IMR-90 (cell line): ENCODE data around the gene PTPRS. TPM values are rescaled to one million over a fixed set of nuclear protein-coding genes. Genes with fewer than 3 reads are reported as not detected.

ENCODE experiments used
- ATAC-seq: fragments of 200-7000 bp; cut with Tn5 transposase; 2 replicates; pipeline ENCODE4 v1.9.1; 2020; ENCODE audit warnings: low read depth, mild to moderate bottlenecking, moderate library complexity
- BruUV-seq: library from RNA; stranded (reverse); fragments of 400-500 nt; replicated peaks from 2 replicates; lab custom pipeline; 2021; lab: Mats Ljungman, UMichigan
- CTCF ChIA-PET: fragments of 300-600 bp; formaldehyde crosslinking; extraction: SDS; loops from one replicate; lab custom pipeline; 2021; ENCODE audit warnings: antibody characterized with exemption; lab: Yijun Ruan, JAX
- POLR2A ChIA-PET: fragments of 300-600 bp; sonication (Branson Sonifier 250); formaldehyde crosslinking; loops from one replicate; lab custom pipeline; 2022; ENCODE audit warnings: antibody characterized with exemption; ENCODE audit not compliant: unreplicated experiment; lab: Charles Lee
- DNase-seq: peaks from one replicate; pipeline ENCODE4 v3.0.0; 2013
- H2AFZ ChIP-seq: replicated peaks from 2 replicates; pipeline ENCODE3; 2013; ENCODE audit warnings: low read length, mild to moderate bottlenecking; ENCODE audit not compliant: poor library complexity
- H2AK5ac ChIP-seq: 2 replicates; pipeline ENCODE4 v1.6.1; 2013; ENCODE audit warnings: low read depth, low read length, inconsistent platforms
- H2AK9ac ChIP-seq: replicated peaks from 2 replicates; pipeline ENCODE3; 2013; ENCODE audit warnings: mild to moderate bottlenecking, low read depth, low read length, moderate library complexity; ENCODE audit not compliant: poor library complexity
- H2BK120ac ChIP-seq: 2 replicates; pipeline ENCODE4 v1.6.1; 2013; ENCODE audit warnings: low read depth, low read length, inconsistent platforms
- H2BK15ac ChIP-seq: 3 replicates; pipeline ENCODE4 v1.6.1; 2013; ENCODE audit warnings: low read depth, low read length, inconsistent platforms
- H2BK20ac ChIP-seq: 2 replicates; pipeline ENCODE4 v1.6.1; 2013; ENCODE audit warnings: low read depth, mild to moderate bottlenecking, inconsistent platforms, low read length, moderate library complexity
- H2BK5ac ChIP-seq: 2 replicates; pipeline ENCODE4 v1.6.1; 2013; ENCODE audit warnings: mild to moderate bottlenecking, low read depth, low read length, inconsistent platforms; ENCODE audit not compliant: poor library complexity, severe bottlenecking
- H3K14ac ChIP-seq: replicated peaks from 2 replicates; pipeline ENCODE4 v1.6.1; 2013; ENCODE audit warnings: low read depth, low read length, inconsistent platforms
- H3K18ac ChIP-seq: 2 replicates; pipeline ENCODE4 v1.6.1; 2013; ENCODE audit warnings: low read depth, low read length, control low read depth
- H3K23ac ChIP-seq: 2 replicates; pipeline ENCODE4 v1.6.1; 2013; ENCODE audit warnings: low read depth, low read length, inconsistent platforms
- H3K27ac ChIP-seq: 2 replicates; pipeline ENCODE4 v1.5.1; 2013; ENCODE audit warnings: mild to moderate bottlenecking, control low read depth, low read length; ENCODE audit not compliant: insufficient read depth
- H3K27me3 ChIP-seq: 2 replicates; pipeline ENCODE4 v1.6.1; 2013; ENCODE audit warnings: low read length; ENCODE audit not compliant: control insufficient read depth, insufficient read depth
- H3K36me3 ChIP-seq: 2 replicates; pipeline ENCODE4 v1.6.1; 2013; ENCODE audit warnings: low read length, mixed read lengths; ENCODE audit not compliant: control insufficient read depth, insufficient read depth
- H3K4ac ChIP-seq: 2 replicates; pipeline ENCODE4 v1.6.1; 2013; ENCODE audit warnings: low read depth, low read length, inconsistent platforms
- H3K4me1 ChIP-seq: 2 replicates; pipeline ENCODE4 v1.6.1; 2013; ENCODE audit warnings: low read length, mixed read lengths; ENCODE audit not compliant: control insufficient read depth, insufficient read depth
- H3K4me2 ChIP-seq: 2 replicates; pipeline ENCODE4 v1.6.1; 2013; ENCODE audit warnings: low read depth, mild to moderate bottlenecking, control low read depth, low read length, moderate library complexity
- H3K4me3 ChIP-seq: 2 replicates; pipeline ENCODE4 v1.5.1; 2013; ENCODE audit warnings: low read depth, mild to moderate bottlenecking, control low read depth, low read length, moderate library complexity; ENCODE audit not compliant: insufficient read depth
- H3K56ac ChIP-seq: 2 replicates; pipeline ENCODE4 v1.6.1; 2013; ENCODE audit warnings: low read length, inconsistent platforms; ENCODE audit not compliant: insufficient read depth; ENCODE audit errors: extremely low read depth
- H3K79me1 ChIP-seq, 2 experiments: 2 replicates each; pipeline ENCODE4 v1.6.1; 2013; ENCODE audit warnings: low read length in 2 of 2, inconsistent platforms in 1 of 2, low read depth in 1 of 2
- H3K9ac ChIP-seq: 2 replicates; pipeline ENCODE4 v1.6.1; 2013; ENCODE audit warnings: low read depth, low read length, control low read depth
- H3K9me1 ChIP-seq: 2 replicates; pipeline ENCODE4 v1.6.1; 2013; ENCODE audit warnings: low read length, inconsistent platforms; ENCODE audit not compliant: insufficient read depth
- H3K9me3 ChIP-seq: 2 replicates; pipeline ENCODE4 v1.6.1; 2013; ENCODE audit warnings: low read length; ENCODE audit not compliant: control insufficient read depth, insufficient read depth
- H4K20me1 ChIP-seq: 2 replicates; pipeline ENCODE4 v1.6.1; 2013; ENCODE audit warnings: low read length, inconsistent platforms; ENCODE audit not compliant: insufficient read depth
- H4K5ac ChIP-seq: 2 replicates; pipeline ENCODE4 v1.6.1; 2013; ENCODE audit warnings: mild to moderate bottlenecking, low read depth, low read length, control low read depth
- H4K8ac ChIP-seq, 2 experiments: 2 replicates each; pipeline ENCODE4 v1.6.1; 2013; ENCODE audit warnings: low read depth in 2 of 2, low read length in 2 of 2, control low read depth in 1 of 2, inconsistent platforms in 1 of 2
- H4K91ac ChIP-seq: 2 replicates; pipeline ENCODE4 v1.6.1; 2013; ENCODE audit warnings: low read depth, low read length, inconsistent platforms; ENCODE audit not compliant: insufficient read depth
- BHLHE40 ChIP-seq: fragments of 150-350 bp; IDR thresholded peaks from 2 replicates; pipeline ENCODE4 v1.6.1; 2016; ENCODE audit warnings: mild to moderate bottlenecking, low read depth, low read length
- CEBPB ChIP-seq: IDR thresholded peaks from 2 replicates; pipeline ENCODE4 v1.6.1; 2012; ENCODE audit warnings: low read depth, low read length, improper control_type of control experiment
- CHD1 ChIP-seq: IDR thresholded peaks from 2 replicates; pipeline ENCODE4 v1.6.1; 2012; ENCODE audit warnings: low read depth, low read length, improper control_type of control experiment
- CTCF ChIP-seq: conservative IDR thresholded peaks from 2 replicates; pipeline ENCODE4 v1.5.1; 2012; ENCODE audit warnings: mild to moderate bottlenecking, low read depth, low read length, improper control_type of control experiment
- ELK1 ChIP-seq: fragments of 150-350 bp; IDR thresholded peaks from 2 replicates; pipeline ENCODE4 v1.6.1; 2016; ENCODE audit warnings: low read depth, mild to moderate bottlenecking, low read length, moderate library complexity, borderline replicate concordance
- FOS ChIP-seq: fragments of 150-350 bp; IDR thresholded peaks from 2 replicates; pipeline ENCODE4 v1.6.1; 2016; ENCODE audit warnings: low read depth, low read length
- MXI1 ChIP-seq: IDR thresholded peaks from 2 replicates; pipeline ENCODE4 v1.6.1; 2012; ENCODE audit warnings: low read depth, mild to moderate bottlenecking, low read length, moderate library complexity, borderline replicate concordance
- NFE2L2 ChIP-seq: fragments of 150-350 bp; IDR thresholded peaks from 2 replicates; pipeline ENCODE4 v1.6.1; 2016; ENCODE audit warnings: low read depth, mild to moderate bottlenecking, low read length
- POLR2A ChIP-seq: IDR thresholded peaks from 2 replicates; pipeline ENCODE4 v1.6.1; 2012; ENCODE audit warnings: mild to moderate bottlenecking, low read depth, low read length
- RAD21 ChIP-seq: IDR thresholded peaks from 2 replicates; pipeline ENCODE4 v1.6.1; 2012; ENCODE audit warnings: low read length, improper control_type of control experiment
- RCOR1 ChIP-seq: IDR thresholded peaks from 2 replicates; pipeline ENCODE4 v1.6.1; 2012; ENCODE audit warnings: mild to moderate bottlenecking, low read length, improper control_type of control experiment; ENCODE audit not compliant: insufficient replicate concordance
- USF2 ChIP-seq: fragments of 150-350 bp; IDR thresholded peaks from 2 replicates; pipeline ENCODE4 v1.6.1; 2017; ENCODE audit warnings: mild to moderate bottlenecking, antibody characterized with exemption, low read length, low read depth
- WGBS, 2 experiments: methylation state at CpG; one replicate each; pipeline versions ENCODE4 v1.1.5 to v1.1.7; 2013; ENCODE audit warnings: missing lambda C conversion rate in 2 of 2; ENCODE audit not compliant: insufficient read length in 1 of 2; ENCODE audit errors: extremely low coverage in 2 of 2; 5-methylcytosine and 5-hydroxymethylcytosine counted together
- dilution Hi-C: fragments of 300-500 bp; cut with HindIII; formaldehyde crosslinking; loops from one replicate; pipeline ENCODE4 v1.14.3; 2018; ENCODE audit warnings: low sequenced_read_pairs; ENCODE audit not compliant: unreplicated experiment
- in situ Hi-C: fragments of 300-500 bp; cut with MboI; formaldehyde crosslinking; loops from 3 replicates; pipeline ENCODE4 v1.14.3; 2019; ENCODE audit warnings: low sequenced_read_pairs, inconsistent platforms, mixed read lengths
- intact Hi-C: fragments of 100-400 bp; cut with micrococcal nuclease; formaldehyde crosslinking; loops from 2 replicates; pipeline ENCODE4 v1.10.0; 2022
- polyA plus RNA-seq, 3 experiments: library from polyadenylated mRNA; depleted of rRNA; stranded (reverse); fragments of >200 nt; gene quantifications; 2 replicates each; pipeline ENCODE4 v1.2.3, GENCODE V29; 2012; ENCODE audit warnings: low replicate concordance in 1 of 3
- total RNA-seq: library from RNA; depleted of rRNA; stranded (reverse); fragments of >200 nt; gene quantifications from 2 replicates; pipeline ENCODE4 v1.2.3, GENCODE V29; 2012

The PTPRS gene
- total and polyA plus RNA-seq, 2 of the 4 experiments (the other 2 are of a cell fraction) = 40.1 to 51.9 TPM

- no peaks in the 10 kb centered on the region for H3K4me1 ChIP-seq
- no peak overlapping the region for H2BK15ac ChIP-seq
- H3K9me3 ChIP-seq = no peaks in the 10 kb centered on the region
- peak overlapping the region; percentile 3 for H2AFZ ChIP-seq
- H3K79me1 ChIP-seq = peaks cover 4 to 13% of the 10 kb centered on the region in 2 experiments
- H3K23ac ChIP-seq = no peak overlapping the region
- WGBS, 2 experiments = 90% methylated on average over 8 of the region's 9 CpGs; no CpG with 5 or more reads in 1 of the 2 experiments
- H3K14ac ChIP-seq = no peak overlapping the region
- no peak overlapping the region for H2BK20ac ChIP-seq
- no peak overlapping the region for H3K4ac ChIP-seq
- no peak overlapping the region for H4K8ac ChIP-seq
- H4K91ac ChIP-seq = no peak overlapping the region
- no peak overlapping the region for H4K5ac ChIP-seq
- 0 out of 2 replicates have a peak, but pooled peaks cover 2% of the 10 kb centered on the region for H3K9me1 ChIP-seq
- no peak overlapping the region for H3K27ac ChIP-seq
- no peaks in the 10 kb centered on the region for H3K27me3 ChIP-seq
- no TSS peak for BruUV-seq
- H2AK5ac ChIP-seq = no peak overlapping the region
- no peak for DNase-seq
- no peak overlapping the region for H3K4me3 ChIP-seq
- no peak overlapping the region for H2AK9ac ChIP-seq
- no peak overlapping the region for H3K18ac ChIP-seq
- ChIA-PET CTCF (no interaction called here), POLR2A (no interaction called here)
- H3K36me3 ChIP-seq = no peaks in the 10 kb centered on the region
- no peak overlapping the region for H2BK5ac ChIP-seq
- H3K4me2 ChIP-seq = no peak overlapping the region
- intact Hi-C loops = no loop called here
- H3K56ac ChIP-seq = no peak overlapping the region
- H4K20me1 ChIP-seq = peaks cover 33% of the 10 kb centered on the region
- in situ Hi-C loops = no loop called here
- dilution Hi-C loops = no loop called here
- H2BK120ac ChIP-seq = no peak overlapping the region
- no peak overlapping the region for H3K9ac ChIP-seq
- TF ChIP-seq MXI1 = no peak
- no peak for TF ChIP-seq ELK1
- no peak for TF ChIP-seq NFE2L2
- no peak for TF ChIP-seq CTCF
- no peak for TF ChIP-seq CHD1
- TF ChIP-seq RCOR1 = no peak
- no peak for TF ChIP-seq POLR2A
- TF ChIP-seq BHLHE40 = no peak
- TF ChIP-seq USF2 = no peak
- TF ChIP-seq CEBPB = no peak
- TF ChIP-seq RAD21 = no peak
- TF ChIP-seq FOS = no peak
- no peak for ATAC-seq
These were observed 21.1 kb downstream of the PTPRS start for GRCh38 chr19:5319516-5319915.
